Hepatocyte (in vitro differentiated cells): Measurements from ENCODE around the gene FAM174C. TPM values are rescaled to one million over a fixed set of nuclear protein-coding genes. Genes with fewer than 3 reads are reported as not detected.
"Not testable (repeated sequence)": the region's sequence is repeated elsewhere in the genome, so short reads cannot be mapped to it uniquely, and the experiment has no call there.

Experiments
- DNase-seq: peaks from one replicate; pipeline ENCODE4 v3.0.0-alpha.2; 2016; ENCODE audit warnings: low spot score
- H2AFZ ChIP-seq: fragments of 200-600 bp; sonication (generic); 2 replicates; pipeline ENCODE4 v1.6.0; 2016; ENCODE audit warnings: antibody characterized with exemption, mild to moderate bottlenecking
- H3K27ac ChIP-seq: fragments of 200-600 bp; sonication (generic); 2 replicates; pipeline ENCODE4 v1.5.1; 2016; ENCODE audit warnings: mild to moderate bottlenecking
- H3K27me3 ChIP-seq: fragments of 200-600 bp; sonication (generic); 2 replicates; pipeline ENCODE4 v1.6.1; 2016
- H3K36me3 ChIP-seq: fragments of 200-600 bp; sonication (generic); replicated peaks from 2 replicates; pipeline ENCODE4 v1.5.1; 2016; ENCODE audit warnings: low read depth; ENCODE audit not compliant: insufficient read depth
- H3K4me1 ChIP-seq: fragments of 200-600 bp; sonication (generic); 2 replicates; pipeline ENCODE4 v1.5.1; 2016; ENCODE audit warnings: mild to moderate bottlenecking, moderate library complexity; ENCODE audit not compliant: insufficient read depth
- H3K4me2 ChIP-seq: fragments of 200-600 bp; sonication (generic); 2 replicates; pipeline ENCODE4 v1.6.0; 2016
- H3K4me3 ChIP-seq: fragments of 200-600 bp; sonication (generic); 2 replicates; pipeline ENCODE4 v1.5.1; 2016; ENCODE audit warnings: mild to moderate bottlenecking
- H3K79me2 ChIP-seq: fragments of 200-600 bp; sonication (generic); 2 replicates; pipeline ENCODE4 v1.6.0; 2017; ENCODE audit warnings: mild to moderate bottlenecking
- H3K9me2 ChIP-seq: fragments of 200-600 bp; sonication (generic); replicated peaks from 2 replicates; pipeline ENCODE4 v1.6.0; 2017; ENCODE audit warnings: mild to moderate bottlenecking; ENCODE audit not compliant: insufficient read depth
- H3K9me3 ChIP-seq: fragments of 200-600 bp; sonication (generic); 2 replicates; pipeline ENCODE4 v1.5.1; 2016; ENCODE audit warnings: low read depth, mild to moderate bottlenecking
- H4K20me1 ChIP-seq: fragments of 200-600 bp; sonication (generic); 2 replicates; pipeline ENCODE4 v1.6.0; 2016; ENCODE audit warnings: mild to moderate bottlenecking; ENCODE audit not compliant: insufficient read depth, poor library complexity, severe bottlenecking
- EZH2 ChIP-seq: fragments of 200-600 bp; sonication (generic); IDR thresholded peaks from 2 replicates; pipeline ENCODE4 v1.6.1; 2016; ENCODE audit warnings: antibody characterized with exemption, mild to moderate bottlenecking, borderline replicate concordance
- EZH2phosphoT487 ChIP-seq: fragments of 200-600 bp; sonication (generic); IDR thresholded peaks from one replicate; pipeline ENCODE4 v1.6.1; 2018; ENCODE audit warnings: antibody characterized with exemption, mild to moderate bottlenecking, low read depth, moderate library complexity; ENCODE audit not compliant: unreplicated experiment, severe bottlenecking
- WGBS: methylation state at CpG from one replicate; pipeline ENCODE4 v1.1.6; 2016; ENCODE audit warnings: low lambda C conversion rate; ENCODE audit errors: missing lambda C conversion rate; 5-methylcytosine and 5-hydroxymethylcytosine counted together
- polyA plus RNA-seq: library from polyadenylated mRNA; unstranded; fragments of >200 nt; fragmentation: Nextera tagmentation; extraction: Ambion mirVana; gene quantifications from 2 replicates; pipeline ENCODE4 v1.2.1, GENCODE V29; 2016
- total RNA-seq: library from RNA; depleted of rRNA; stranded (reverse); fragments of >200 nt; gene quantifications from 2 replicates; pipeline ENCODE4 v1.2.3, GENCODE V29; 2014
- TF ChIP-seq, protein P1 (sequence below): fragments of 200-600 bp; sonication (generic); IDR thresholded peaks from 2 replicates; pipeline ENCODE4 v1.5.1; 2016; ENCODE audit warnings: antibody characterized with exemption, mild to moderate bottlenecking; ENCODE audit not compliant: poor library complexity

FAM174C gene
- total and polyA plus RNA-seq, 2 experiments from 2014 or later, result 25.5 to 79.9 TPM

DNA sequence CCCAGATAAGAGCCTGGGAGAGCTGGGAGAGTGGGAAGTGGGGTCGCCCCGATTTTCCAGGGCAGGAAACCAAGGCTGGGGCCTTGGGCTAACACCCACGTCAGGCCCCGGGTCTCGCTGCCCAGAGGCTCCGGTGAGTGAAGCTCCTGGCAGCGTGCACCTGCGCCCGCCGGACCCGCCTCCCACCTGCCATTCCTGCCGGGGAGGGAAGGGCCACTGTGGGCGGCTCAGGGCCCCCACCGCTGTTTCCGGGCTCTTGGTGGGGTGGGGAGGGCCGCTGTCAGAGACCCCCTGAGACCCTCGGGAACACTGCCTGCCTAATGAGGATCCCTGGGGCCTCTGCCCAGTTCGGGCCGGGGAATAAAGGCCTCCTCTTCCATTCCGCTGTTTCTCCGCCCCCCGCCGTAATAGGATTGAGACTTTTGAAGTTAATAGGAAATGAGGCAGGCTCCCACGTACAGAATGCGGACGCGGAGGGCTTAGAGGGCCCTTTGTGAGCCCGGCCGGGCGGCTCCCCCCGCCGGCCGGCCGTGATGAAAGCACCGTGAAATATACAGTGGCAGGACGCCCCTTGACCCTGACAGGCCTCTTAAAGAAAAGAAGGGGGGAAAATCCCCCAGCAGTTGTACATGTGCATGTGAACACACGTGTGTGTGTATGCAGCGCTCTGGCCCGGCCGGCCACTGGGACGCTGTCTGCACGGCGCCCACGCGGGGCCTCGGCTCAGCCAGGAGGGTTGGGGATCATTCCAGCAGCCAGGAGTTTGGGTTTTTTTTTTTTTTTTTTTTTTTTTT lies 43.5 kb downstream of the FAM174C start:
- Histone ChIP-seq H3K4me1 (peaks cover 6% of the 10 kb centered on the region), H4K20me1 (no peaks in the 10 kb centered on the region), H3K9me2 (no peaks in the 10 kb centered on the region), H2AFZ (no peak overlapping the region), H3K79me2 (no peaks in the 10 kb centered on the region), H3K36me3 (no peaks in the 10 kb centered on the region), H3K4me3 (no peak overlapping the region), H3K4me2 (no peak overlapping the region), H3K27me3 (peaks cover 8% of the 10 kb centered on the region), H3K27ac (no peak overlapping the region), H3K9me3 (no peaks in the 10 kb centered on the region)
- WGBS, result 70% methylated on average over 45 of the region's 46 CpGs
- TF ChIP-seq EZH2phosphoT487, result no peak
- no peak for TF ChIP-seq EZH2
- TF ChIP-seq, protein P1, sequence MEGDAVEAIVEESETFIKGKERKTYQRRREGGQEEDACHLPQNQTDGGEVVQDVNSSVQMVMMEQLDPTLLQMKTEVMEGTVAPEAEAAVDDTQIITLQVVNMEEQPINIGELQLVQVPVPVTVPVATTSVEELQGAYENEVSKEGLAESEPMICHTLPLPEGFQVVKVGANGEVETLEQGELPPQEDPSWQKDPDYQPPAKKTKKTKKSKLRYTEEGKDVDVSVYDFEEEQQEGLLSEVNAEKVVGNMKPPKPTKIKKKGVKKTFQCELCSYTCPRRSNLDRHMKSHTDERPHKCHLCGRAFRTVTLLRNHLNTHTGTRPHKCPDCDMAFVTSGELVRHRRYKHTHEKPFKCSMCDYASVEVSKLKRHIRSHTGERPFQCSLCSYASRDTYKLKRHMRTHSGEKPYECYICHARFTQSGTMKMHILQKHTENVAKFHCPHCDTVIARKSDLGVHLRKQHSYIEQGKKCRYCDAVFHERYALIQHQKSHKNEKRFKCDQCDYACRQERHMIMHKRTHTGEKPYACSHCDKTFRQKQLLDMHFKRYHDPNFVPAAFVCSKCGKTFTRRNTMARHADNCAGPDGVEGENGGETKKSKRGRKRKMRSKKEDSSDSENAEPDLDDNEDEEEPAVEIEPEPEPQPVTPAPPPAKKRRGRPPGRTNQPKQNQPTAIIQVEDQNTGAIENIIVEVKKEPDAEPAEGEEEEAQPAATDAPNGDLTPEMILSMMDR, result no peak
- no peak for DNase-seq

DNA sequence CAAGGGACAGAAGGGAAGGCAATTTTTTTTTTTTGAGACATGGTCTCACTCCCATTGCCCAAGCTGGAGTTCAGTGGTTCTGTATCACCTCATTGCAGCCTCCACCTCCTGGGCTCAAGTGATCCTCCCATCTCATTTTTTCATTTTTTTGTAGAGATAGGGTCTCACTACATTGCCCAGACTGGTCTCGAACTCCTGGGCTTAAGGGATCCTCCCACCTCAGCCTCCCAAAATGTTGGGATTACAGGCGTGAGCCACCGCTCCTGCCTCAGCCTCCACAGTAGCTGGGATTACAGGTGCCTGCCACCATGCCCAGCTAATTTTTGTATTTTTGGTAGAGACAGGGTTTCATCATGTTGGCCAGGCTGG lies 44.9 kb downstream of the FAM174C start:
- H3K4me3 ChIP-seq, H3K4me1 ChIP-seq, H2AFZ ChIP-seq, H3K79me2 ChIP-seq, H3K9me2 ChIP-seq, H4K20me1 ChIP-seq, DNase-seq, H3K27me3 ChIP-seq, H3K36me3 ChIP-seq, H3K27ac ChIP-seq, H3K9me3 ChIP-seq, H3K4me2 ChIP-seq: not testable (repeated sequence)
- WGBS, result 98% methylated on average over 3 of the region's 3 CpGs

DNA sequence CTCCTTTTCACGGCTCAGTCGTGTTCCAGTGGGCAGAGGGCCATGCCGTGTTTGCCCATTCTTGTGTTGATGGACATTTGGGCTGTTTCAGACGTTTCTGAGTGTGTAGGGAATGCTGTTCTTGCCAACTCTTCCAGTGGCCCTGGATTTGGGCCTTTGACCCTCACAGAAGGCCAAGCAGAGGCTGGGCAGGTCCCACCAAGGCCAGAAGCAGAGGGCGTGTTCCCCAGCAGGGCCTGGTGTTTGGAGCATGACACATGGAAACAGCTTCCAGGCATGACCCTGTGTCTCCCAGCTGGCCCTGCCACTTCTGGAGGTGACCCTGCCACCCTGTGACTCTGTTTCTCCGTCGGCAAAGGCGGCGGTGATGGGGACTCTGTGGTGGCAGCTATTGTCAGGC lies 46.2 kb downstream of the FAM174C start:
- peaks cover under 1% of the 10 kb centered on the region for H3K27me3 ChIP-seq
- H3K4me2 ChIP-seq, result no peak overlapping the region
- H3K4me3 ChIP-seq, result no peak overlapping the region
- no peaks in the 10 kb centered on the region for H4K20me1 ChIP-seq
- no peaks in the 10 kb centered on the region for H3K9me3 ChIP-seq
- no peak overlapping the region for H3K27ac ChIP-seq
- no peaks in the 10 kb centered on the region for H3K79me2 ChIP-seq
- H3K4me1 ChIP-seq, result no peaks in the 10 kb centered on the region
- no peak overlapping the region for H2AFZ ChIP-seq
- H3K9me2 ChIP-seq, result no peaks in the 10 kb centered on the region
- no peak for DNase-seq
- no peak for TF ChIP-seq EZH2
- TF ChIP-seq, protein P1, result no peak
- TF ChIP-seq EZH2phosphoT487, result no peak
- WGBS, result 92% methylated on average over 9 of the region's 9 CpGs
- H3K36me3 ChIP-seq, result no peaks in the 10 kb centered on the region

DNA sequence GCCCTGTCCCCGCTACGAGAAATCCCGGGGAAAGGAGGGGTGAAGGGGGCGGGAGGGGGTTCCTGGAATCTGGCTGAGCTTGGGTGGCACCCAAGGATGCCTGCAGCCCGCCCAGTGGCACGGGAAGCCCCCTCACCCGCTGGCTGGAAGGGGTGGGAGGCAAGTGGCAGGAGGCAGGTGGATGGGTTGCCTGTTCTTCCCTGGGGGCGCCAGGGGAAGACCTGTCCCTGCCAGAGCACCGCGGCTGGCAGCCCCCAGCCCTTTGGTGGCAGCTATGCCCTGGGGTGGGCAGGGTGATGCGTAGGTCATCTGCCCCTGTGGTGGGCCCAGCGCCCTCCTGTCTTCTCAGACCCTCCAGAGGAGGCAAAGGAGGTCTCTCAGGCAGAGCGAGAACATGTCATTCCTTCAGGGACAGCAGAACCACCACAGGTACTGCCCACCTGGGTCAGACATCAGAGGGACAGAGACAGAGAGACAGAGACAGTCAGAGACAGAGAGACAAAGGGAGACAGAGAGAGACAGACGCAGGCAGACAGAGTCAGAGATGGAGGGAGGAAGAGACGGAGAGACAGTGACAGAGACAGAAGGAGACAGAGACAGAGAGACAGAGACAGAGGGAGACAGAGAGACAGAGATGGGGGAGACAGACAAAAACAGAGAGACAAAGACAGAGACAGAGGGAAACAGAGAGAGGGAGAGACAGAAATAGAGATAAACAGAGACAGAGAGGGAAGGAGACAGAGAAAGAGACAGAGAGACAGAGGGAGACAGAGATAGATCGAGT lies 47.1 kb downstream of the FAM174C start:
- no peaks in the 10 kb centered on the region for H3K79me2 ChIP-seq
- WGBS, result 97% methylated on average over 15 of the region's 16 CpGs
- H3K36me3 ChIP-seq, result no peaks in the 10 kb centered on the region
- TF ChIP-seq, protein P1, result no peak
- no peak for TF ChIP-seq EZH2phosphoT487
- no peak for TF ChIP-seq EZH2
- no peaks in the 10 kb centered on the region for H4K20me1 ChIP-seq
- no peaks in the 10 kb centered on the region for H3K4me1 ChIP-seq
- H3K27me3 ChIP-seq, result no peaks in the 10 kb centered on the region
- H3K27ac ChIP-seq, result no peak overlapping the region
- DNase-seq, result no peak
- no peak overlapping the region for H2AFZ ChIP-seq
- no peaks in the 10 kb centered on the region for H3K9me2 ChIP-seq
- no peaks in the 10 kb centered on the region for H3K9me3 ChIP-seq
- H3K4me2 ChIP-seq, result no peak overlapping the region
- no peak overlapping the region for H3K4me3 ChIP-seq
